ENCODE measurements around the gene BTNL8.

Gene BTNL8

GRCh38 chr5:180868960-180869359, 30.0 kb upstream of the BTNL8 start:
- TF ChIP-seq ZFX (IDR thresholded peaks at IDR 0.05; ENCODE audit: borderline replicate concordance) (no peak), CTCF (IDR thresholded peaks at IDR 0.05) (peak; percentile 90)
- H3K27ac ChIP-seq = peak overlapping the region; percentile 97

GRCh38 chr5:180869587-180869986, 29.4 kb upstream of the BTNL8 start:
- no peak for TF ChIP-seq CTCF (IDR thresholded peaks at IDR 0.05)
- TF ChIP-seq ZFX (IDR thresholded peaks at IDR 0.05; ENCODE audit: borderline replicate concordance) = no peak

GRCh38 chr5:180870276-180871068, 28.5 kb upstream of the BTNL8 start:
- H3K27ac ChIP-seq = peak overlapping the region; percentile 97
- TF ChIP-seq CTCF (IDR thresholded peaks at IDR 0.05) (no peak), ZFX (IDR thresholded peaks at IDR 0.05; ENCODE audit: borderline replicate concordance) (no peak)

More at GRCh38 chr5:180869587-180869986, 29.4 kb upstream of the BTNL8 start:
- H3K27ac ChIP-seq = peak overlapping the region; percentile 97

GRCh38 chr5:180872419-180872818, 26.5 kb upstream of the BTNL8 start:
- no peak for TF ChIP-seq CTCF (IDR thresholded peaks at IDR 0.05)
- no peak for TF ChIP-seq ZFX (IDR thresholded peaks at IDR 0.05; ENCODE audit: borderline replicate concordance)
- H3K27ac ChIP-seq = no peak overlapping the region

GRCh38 chr5:180873615-180874520, 25.1 kb upstream of the BTNL8 start:
- TF ChIP-seq CTCF (IDR thresholded peaks at IDR 0.05) (no peak), ZFX (IDR thresholded peaks at IDR 0.05; ENCODE audit: borderline replicate concordance) (no peak)
- no peak overlapping the region for H3K27ac ChIP-seq

GRCh38 chr5:180874804-180875582, 24.0 kb upstream of the BTNL8 start:
- no peak overlapping the region for H3K27ac ChIP-seq
- TF ChIP-seq CTCF (IDR thresholded peaks at IDR 0.05) (no peak), ZFX (IDR thresholded peaks at IDR 0.05; ENCODE audit: borderline replicate concordance) (no peak)

Measured in 22Rv1 (cell line).